Mesothelial cell of epicardium (in vitro differentiated cells): ENCODE results near the gene GATAD2A. TPM values are rescaled to one million over a fixed set of nuclear protein-coding genes. Genes with fewer than 3 reads are reported as not detected.
"Not testable (repeated sequence)": the region's sequence is repeated elsewhere in the genome, so short reads cannot be mapped to it uniquely, and the experiment has no call there.

Experiments
- DNase-seq, 2 experiments: peaks; one replicate each; pipeline ENCODE4 v3.0.0; 2021; ENCODE audit warnings: low spot score in 2 of 2; ENCODE audit not compliant: unreplicated experiment in 2 of 2
- H3K27ac Mint-ChIP-seq: 2 replicates; pipeline ENCODE4 v1.8.0; 2021; ENCODE audit warnings: mixed read lengths
- H3K27me3 Mint-ChIP-seq: 2 replicates; pipeline ENCODE4 v1.8.0; 2021; ENCODE audit warnings: low read depth, mixed read lengths
- H3K36me3 Mint-ChIP-seq: 2 replicates; pipeline ENCODE4 v1.8.0; 2021; ENCODE audit warnings: mixed read lengths
- H3K4me1 Mint-ChIP-seq: 2 replicates; pipeline ENCODE4 v1.8.0; 2021; ENCODE audit warnings: mixed read lengths
- H3K4me3 Mint-ChIP-seq: 2 replicates; pipeline ENCODE4 v1.8.0; 2021; ENCODE audit warnings: mild to moderate bottlenecking, moderate library complexity, mixed read lengths
- H3K9me3 Mint-ChIP-seq: 2 replicates; pipeline ENCODE4 v1.8.0; 2021; ENCODE audit warnings: mixed read lengths
- CTCF ChIP-seq: fragments of 200-600 bp; sonication (generic); IDR thresholded peaks from one replicate; pipeline ENCODE4 v1.5.0; 2021; ENCODE audit warnings: antibody characterized with exemption; ENCODE audit not compliant: unreplicated experiment
- total RNA-seq: library from RNA; stranded (reverse); gene quantifications from 3 replicates; pipeline ENCODE4 v1.2.1, GENCODE V29; 2021

The GATAD2A gene
- total RNA-seq, 1 donor from 2014 or later: 113 TPM

GRCh38 chr19:19387108-19387507 is 18.4 kb upstream of the GATAD2A start:
- DNase-seq: no peak
- TF ChIP-seq CTCF: no peak
- H3K27ac Mint-ChIP-seq: peak overlapping the region; percentile 25

GRCh38 chr19:19388568-19389555 is 16.6 kb upstream of the GATAD2A start:
- no peak for DNase-seq
- no peaks in the 10 kb centered on the region for H3K27me3 Mint-ChIP-seq
- peaks cover 46% of the 10 kb centered on the region for H3K4me1 Mint-ChIP-seq
- TF ChIP-seq CTCF: no peak
- peak overlapping the region; percentile 93 for H3K27ac Mint-ChIP-seq
- peak overlapping the region; percentile 44 for H3K4me3 Mint-ChIP-seq
- H3K36me3 Mint-ChIP-seq: peaks cover 2% of the 10 kb centered on the region
- no peaks in the 10 kb centered on the region for H3K9me3 Mint-ChIP-seq

More at GRCh38 chr19:19387108-19387507, 18.4 kb upstream of the GATAD2A start:
- Mint-ChIP-seq H3K4me3 (peak overlapping the region; percentile 78), H3K9me3 (no peaks in the 10 kb centered on the region), H3K27me3 (no peaks in the 10 kb centered on the region), H3K36me3 (peaks cover 4% of the 10 kb centered on the region), H3K4me1 (peaks cover 39% of the 10 kb centered on the region)

- DNase-seq: not testable (repeated sequence)
- Mint-ChIP-seq H3K4me1 (peaks cover 48% of the 10 kb centered on the region), H3K27ac (peak overlapping the region; percentile 93)
Observed at GRCh38 chr19:19389683-19390082, 15.8 kb upstream of the GATAD2A start.

GRCh38 chr19:19394333-19394732 is 11.1 kb upstream of the GATAD2A start:
- H3K4me3 Mint-ChIP-seq, H3K36me3 Mint-ChIP-seq, H3K27me3 Mint-ChIP-seq, H3K9me3 Mint-ChIP-seq, DNase-seq: not testable (repeated sequence)
- Mint-ChIP-seq H3K27ac (peak overlapping the region; percentile 52), H3K4me1 (peaks cover 28% of the 10 kb centered on the region)

More at GRCh38 chr19:19389683-19390082, 15.8 kb upstream of the GATAD2A start:
- not testable (repeated sequence) for H3K4me3 Mint-ChIP-seq, H3K36me3 Mint-ChIP-seq, H3K9me3 Mint-ChIP-seq, H3K27me3 Mint-ChIP-seq

GRCh38 chr19:19399733-19400433 is 5.6 kb upstream of the GATAD2A start:
- Mint-ChIP-seq H3K36me3 (no peaks in the 10 kb centered on the region), H3K27me3 (no peaks in the 10 kb centered on the region), H3K4me3 (no peak overlapping the region)

More at GRCh38 chr19:19399733-19400433, 5.6 kb upstream of the GATAD2A start:
- Mint-ChIP-seq H3K4me1 (peaks cover 19% of the 10 kb centered on the region), H3K27ac (peak overlapping the region; percentile 31), H3K9me3 (no peaks in the 10 kb centered on the region)
- TF ChIP-seq CTCF: no peak
- DNase-seq: no peak
